Measurements from ENCODE around the gene NTM.
A peak's percentile ranks its signal among the peaks of the same experiment; 100 is the strongest.
"Not testable (repeated sequence)": the region's sequence is repeated elsewhere in the genome, so short reads cannot be mapped to it uniquely, and the experiment has no call there.

NTM gene

DNA sequence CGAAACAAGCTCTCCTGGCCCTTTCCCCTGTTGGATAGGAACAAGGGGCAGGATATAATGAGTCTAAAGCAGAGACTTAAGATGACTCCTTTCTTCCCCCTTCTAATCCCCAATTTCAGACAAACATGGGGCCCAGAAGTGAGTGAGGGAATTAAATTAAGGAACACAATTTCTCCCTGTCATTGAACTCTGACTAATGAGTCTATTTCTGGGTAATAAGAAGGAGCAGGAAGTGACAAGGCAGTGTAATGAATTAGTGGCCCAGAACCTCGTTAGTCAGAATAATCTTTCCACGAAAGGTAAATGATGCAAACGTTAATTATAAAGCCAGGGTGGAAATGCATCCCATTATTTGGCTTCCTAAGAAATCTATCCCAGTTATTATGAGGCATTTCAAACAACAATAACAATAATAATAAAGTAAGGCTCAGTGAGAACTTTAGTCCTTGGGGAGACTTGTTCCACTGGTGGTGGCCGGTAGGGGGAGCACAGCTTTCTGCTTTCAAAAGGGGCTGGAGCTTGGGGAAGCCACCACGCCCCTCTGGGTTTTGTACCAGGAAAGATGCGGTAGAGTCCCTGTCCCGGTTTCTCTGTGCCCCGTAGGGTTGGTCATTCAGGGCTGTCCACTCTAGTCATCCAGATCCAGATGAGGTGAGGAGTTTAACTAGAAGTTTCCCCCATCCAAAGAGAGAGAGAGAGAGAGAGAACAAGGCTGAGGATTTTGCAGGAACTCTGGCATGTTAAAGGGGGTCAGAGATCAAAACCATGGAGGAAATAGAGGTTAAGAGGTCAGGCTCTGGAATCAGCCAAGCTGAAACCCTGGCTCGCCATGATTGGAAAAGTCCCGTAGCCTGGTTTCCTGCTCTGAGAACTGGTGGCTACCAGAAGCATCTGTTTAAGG lies 298.3 kb downstream of the NTM start:
- no peak for DNase-seq (ENCODE audit: low read depth)

- DNase-seq (ENCODE audit: low read depth) = no peak
These were observed 299.0 kb downstream of the NTM start for GRCh38 chr11:131669401-131669780.

GRCh38 chr11:131670876-131671275 lies 300.5 kb downstream of the NTM start:
- no peak for DNase-seq (ENCODE audit: low read depth)

DNA sequence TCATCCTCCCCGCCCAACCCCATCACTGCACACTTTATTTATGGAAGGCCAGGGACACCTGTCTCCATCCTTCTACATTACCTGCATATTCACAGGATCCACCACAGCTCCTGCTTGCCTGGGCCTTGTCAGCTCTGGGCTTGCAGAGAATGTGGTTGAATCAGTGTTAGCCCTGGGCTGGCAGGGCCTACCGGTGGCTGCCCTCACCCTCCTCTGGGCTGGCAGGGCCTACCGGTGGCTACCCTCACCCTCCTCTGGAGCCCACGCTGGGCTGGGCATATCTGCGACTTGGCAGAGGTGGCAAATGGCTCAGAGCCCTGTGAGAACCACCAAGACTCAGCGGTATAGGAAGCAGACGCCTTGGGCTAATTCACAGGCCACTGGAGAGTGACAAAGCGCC lies 300.9 kb downstream of the NTM start:
- no peak for DNase-seq (ENCODE audit: low read depth)

DNA sequence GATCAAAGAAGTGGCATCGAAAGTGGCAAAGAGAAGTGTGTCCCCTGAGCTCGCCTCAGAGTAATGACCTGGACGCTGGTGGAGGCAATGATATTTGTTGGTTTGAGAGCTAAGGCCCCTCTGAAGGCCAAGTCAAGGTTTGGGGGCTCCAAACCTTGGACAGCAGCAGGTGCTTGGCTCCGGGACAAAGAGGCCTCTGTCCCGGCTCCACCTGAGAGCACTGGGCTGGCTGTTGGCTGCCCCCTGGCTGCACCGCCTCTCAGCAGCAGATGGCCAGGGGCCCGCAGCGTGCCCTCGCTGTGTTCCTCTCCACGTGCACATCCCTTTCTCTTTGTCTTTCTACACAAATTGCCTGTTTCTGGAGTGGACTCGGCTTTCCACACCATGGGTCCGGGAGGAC lies 301.3 kb downstream of the NTM start:
- DNase-seq (ENCODE audit: low read depth) = no peak

GRCh38 chr11:131672191-131672590 lies 301.8 kb downstream of the NTM start:
- no peak for DNase-seq (ENCODE audit: low read depth)

DNA sequence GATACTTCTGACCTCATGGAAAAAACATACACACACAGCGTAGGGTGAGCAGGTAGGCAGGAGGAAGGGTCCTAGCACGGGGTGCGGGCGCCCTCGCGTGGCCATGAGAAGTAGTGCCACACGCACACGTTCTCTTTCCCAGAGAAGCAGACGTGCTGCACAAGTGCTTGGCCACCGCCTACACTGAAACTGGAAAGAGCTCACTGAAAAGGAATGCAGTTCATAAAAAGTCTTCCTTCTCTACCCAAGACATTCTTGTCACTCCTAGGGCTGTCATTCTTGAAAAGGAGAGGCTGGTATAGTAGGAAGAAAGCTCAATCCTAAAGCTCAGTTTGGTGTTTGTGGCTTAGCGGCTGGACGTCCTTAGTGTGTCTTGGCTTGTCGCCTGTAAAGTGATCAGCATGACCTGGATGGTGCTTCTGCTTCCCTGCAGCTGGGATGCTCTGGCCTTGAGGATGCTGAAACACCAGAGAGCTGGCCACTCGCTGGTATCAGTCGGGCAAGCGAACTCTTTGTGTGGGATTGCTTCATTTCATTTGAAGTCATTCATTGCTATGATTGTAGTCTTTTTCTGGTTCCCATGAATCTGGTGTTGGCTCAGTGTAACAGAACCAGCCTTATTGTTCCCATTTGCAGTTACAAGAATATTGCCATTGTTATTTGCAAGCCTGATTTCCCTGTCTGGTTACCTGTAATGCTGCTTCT lies 303.8 kb downstream of the NTM start:
- peak; percentile 68 for DNase-seq (ENCODE audit: low read depth)

DNA sequence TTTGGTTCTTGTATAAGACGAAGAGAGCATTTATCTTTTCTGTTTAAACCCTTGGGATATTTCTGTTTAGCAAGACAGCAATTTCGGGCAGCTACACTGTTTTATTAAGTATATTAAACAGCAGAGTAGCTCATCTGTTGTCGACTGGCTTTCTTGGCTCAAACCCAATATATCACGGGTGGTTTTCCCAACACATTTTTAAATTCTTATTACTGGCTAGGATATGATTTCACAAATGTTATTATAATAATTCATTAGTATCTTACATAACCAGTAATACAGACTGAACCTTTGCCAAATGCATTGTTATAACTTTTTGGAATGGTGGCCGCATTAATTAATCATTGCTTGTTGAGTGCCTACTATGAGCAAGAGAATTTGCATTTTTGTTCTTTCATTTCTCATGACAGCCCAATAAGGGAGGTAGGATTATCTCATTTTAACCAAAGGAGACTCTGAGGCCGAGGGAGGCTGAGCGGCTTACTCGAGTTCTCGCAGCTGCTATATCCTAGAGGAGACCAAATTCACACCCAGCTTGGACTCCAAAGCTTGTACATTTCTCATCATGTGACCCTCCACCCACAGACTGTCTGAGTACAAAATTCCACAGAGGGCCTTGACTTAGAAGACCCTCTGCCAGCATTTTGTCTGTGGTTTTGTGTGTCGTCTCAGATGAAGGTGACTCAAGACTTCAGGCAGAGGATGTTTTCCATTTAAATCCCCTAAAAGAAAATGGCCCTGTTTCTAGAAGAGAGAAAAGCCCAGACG lies 304.9 kb downstream of the NTM start:
- DNase-seq (ENCODE audit: low read depth) = no peak

- DNase-seq (ENCODE audit: low read depth) = no peak
These were observed 307.5 kb downstream of the NTM start for GRCh38 chr11:131677828-131678470.

- DNase-seq (ENCODE audit: low read depth) = no peak
These were observed 308.4 kb downstream of the NTM start for GRCh38 chr11:131678658-131679340.

GRCh38 chr11:131680448-131680847 lies 310.0 kb downstream of the NTM start:
- not testable (repeated sequence) for DNase-seq (ENCODE audit: low read depth)

DNA sequence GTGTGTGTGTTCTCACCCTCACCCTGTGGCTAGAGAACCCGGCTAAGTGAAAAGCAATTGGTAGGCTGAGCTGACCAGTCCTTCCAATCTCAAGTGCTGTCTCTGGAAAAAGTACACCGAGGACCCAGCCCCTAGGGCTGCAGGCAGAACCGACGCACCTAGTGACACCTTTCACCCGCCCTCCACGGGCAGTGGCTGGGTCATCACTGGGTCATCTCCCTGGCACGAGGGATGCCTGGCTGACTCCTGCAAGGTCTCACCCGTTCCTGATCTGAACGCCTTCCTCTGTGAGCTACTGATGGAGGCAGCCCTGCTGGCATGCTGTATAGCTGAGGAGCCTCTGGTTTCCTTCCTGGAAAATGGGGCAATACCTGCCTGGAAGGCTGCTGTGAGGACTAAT lies 311.5 kb downstream of the NTM start:
- no peak for DNase-seq (ENCODE audit: low read depth)

DNA sequence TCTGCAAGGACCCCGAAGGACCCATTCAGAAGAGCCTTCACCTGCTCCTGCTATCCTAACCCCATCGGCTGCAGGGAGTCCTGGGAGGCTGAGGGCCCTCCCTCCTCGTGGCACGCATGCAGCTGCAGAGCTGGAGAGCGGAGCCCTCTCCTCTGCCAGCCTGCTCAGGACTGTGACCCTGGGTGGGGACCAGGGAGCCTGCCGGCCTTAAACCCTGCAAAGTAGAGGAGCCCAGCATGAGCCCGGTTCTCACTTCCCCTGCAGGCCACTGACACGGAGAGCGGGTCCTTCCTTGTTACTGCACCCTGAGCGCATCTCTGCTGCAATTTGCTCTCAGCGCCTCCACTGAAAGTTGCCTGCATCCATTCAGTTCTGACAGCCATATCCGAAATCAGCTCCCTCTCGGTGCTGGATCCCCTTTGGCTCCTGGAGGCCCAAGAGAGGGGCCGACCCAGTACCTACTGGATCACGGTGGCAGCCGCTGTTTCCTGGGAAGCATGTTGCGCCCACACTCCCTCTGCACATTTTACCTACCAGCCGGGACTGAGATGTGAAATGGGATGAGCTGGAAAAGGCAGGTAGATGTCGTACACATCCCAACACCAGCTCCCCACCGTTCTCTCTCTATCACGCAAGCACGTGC lies 312.1 kb downstream of the NTM start:
- DNase-seq (ENCODE audit: low read depth) = no peak

GRCh38 chr11:131683131-131683530 lies 312.7 kb downstream of the NTM start:
- no peak for DNase-seq (ENCODE audit: low read depth)

DNA sequence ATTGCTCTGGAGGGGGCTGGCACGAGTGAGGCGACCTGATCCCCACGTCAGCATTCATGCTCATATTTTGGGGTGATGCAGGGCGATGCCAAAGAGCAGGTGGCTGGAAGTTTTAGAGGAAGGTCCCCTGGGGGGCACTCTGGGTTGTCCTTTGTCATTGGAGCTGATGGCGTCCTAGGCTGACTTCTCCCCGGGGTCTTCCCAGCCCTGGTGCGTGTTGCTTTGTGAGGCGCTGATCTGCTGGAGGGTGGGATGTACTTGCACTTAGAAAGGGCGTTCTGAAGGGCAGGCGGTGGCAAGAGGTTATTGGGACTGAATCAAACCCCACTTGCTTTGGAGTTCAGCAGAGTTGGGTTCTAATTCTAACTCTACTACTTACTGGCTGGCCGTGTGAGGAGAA lies 313.3 kb downstream of the NTM start:
- no peak for DNase-seq (ENCODE audit: low read depth)

DNA sequence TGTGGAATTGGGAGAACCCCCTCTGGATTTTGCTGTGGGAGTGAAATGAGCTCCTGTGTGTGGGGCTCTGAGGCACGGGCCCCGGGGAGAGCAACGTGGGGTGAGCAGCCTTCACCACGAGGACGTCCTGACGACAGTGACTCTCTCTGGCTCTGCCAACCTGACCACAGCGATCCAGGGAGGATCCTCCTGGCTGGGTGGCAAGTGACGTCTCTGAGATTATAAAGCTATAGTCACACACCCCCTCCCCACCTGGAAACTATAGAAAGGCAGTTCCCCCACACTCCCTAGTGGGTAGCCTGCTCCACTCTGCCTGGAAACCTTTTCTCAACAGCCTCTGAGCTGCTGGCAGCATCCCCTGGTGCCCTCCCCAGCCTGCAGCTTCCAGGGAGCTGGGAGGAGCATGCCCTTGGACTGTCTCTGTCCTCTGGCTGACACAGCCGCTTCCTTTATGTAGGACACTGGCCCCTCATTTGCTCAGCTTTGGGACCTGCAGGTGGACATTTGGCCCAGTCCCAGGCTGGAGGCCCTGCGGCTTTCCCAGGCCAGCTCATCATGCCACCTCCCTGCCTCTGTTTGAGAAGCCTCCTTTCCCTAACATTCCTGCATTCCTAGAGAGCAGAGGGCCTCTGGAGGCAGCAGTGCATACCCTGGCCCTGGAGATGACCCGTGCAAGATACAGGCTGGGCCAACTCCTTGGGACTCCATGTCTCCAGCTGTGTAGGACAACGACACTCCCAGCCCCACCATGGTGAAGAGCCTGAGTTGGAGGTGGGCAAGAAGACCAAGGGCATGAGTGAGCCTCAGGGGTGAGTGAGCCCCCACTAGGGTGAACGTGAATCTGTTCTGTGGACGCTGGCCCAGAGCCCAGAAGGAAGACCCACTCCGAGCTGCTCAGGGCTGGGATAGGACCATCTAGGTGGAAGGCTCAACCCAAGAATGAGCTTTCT lies 314.0 kb downstream of the NTM start:
- no peak for DNase-seq (ENCODE audit: low read depth)

GRCh38 chr11:131685206-131685605 lies 314.8 kb downstream of the NTM start:
- DNase-seq (ENCODE audit: low read depth) = no peak

- no peak for DNase-seq (ENCODE audit: low read depth)
These were observed 315.5 kb downstream of the NTM start for GRCh38 chr11:131685906-131686305.

GRCh38 chr11:131686836-131687235 lies 316.4 kb downstream of the NTM start:
- no peak for DNase-seq (ENCODE audit: low read depth)

Data from non-pigmented ciliary epithelial cell (primary cell).